Measurements from ENCODE around the gene TENM4. TPM values are rescaled to one million over a fixed set of nuclear protein-coding genes. Genes with fewer than 3 reads are reported as not detected.

Gene TENM4
- total RNA-seq, 1 donor from 2014 or later = 5.1 TPM

DNA sequence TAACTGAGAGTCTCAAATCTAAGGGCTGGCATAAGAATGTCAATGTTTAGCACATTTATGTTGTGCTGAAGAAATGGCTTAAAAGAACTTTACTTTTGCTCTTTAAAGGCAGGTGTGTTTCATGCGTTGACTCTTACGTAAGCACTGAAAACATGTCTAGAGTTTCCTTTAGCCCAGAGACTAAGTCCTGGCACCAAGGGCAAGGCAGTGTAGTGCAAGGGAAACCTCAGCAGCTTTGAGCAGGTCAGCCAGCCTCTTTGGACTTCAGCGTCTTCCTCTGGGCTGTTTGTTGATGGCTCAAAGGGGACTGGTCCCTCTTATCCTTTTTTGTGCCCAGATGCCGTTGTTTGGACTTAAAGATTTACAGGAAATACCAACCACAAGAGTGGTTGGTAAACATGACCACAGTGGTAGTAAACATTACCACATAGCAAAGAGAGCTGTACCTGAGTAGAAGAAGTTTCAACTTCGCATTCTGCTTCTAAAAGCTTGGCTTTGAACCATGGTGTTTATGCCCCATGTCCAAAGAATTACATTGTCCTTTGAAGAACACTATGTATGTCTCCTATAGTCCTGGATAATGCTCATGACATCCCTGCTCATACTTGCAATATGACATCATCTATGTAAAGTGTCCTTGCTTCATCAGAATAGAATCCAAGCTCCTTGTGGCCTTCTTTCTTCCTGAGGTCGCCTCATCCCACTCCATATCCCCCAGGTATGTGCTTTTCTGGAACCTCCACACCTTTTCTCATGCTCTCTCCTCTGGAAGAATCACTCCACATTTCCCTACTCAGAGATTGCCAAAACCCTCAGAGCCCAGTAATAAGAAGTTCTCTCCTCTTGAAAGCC, 23.5 kb downstream of the TENM4 start:
- no peak overlapping the region for H3K4me2 ChIP-seq
- Mint-ChIP-seq H3K27me3 (ENCODE audit: insufficient read depth, low read depth) (no peaks in the 10 kb centered on the region), H3K9me3 (peaks cover 12% of the 10 kb centered on the region), H3K4me3 (no peak overlapping the region), H3K36me3 (peaks cover 15% of the 10 kb centered on the region), H3K27ac (no peak overlapping the region), H3K4me1 (peaks cover 24% of the 10 kb centered on the region)
- peaks cover 7% of the 10 kb centered on the region for H3K4me1 ChIP-seq
- H3K27ac ChIP-seq = no peak overlapping the region
- no peak overlapping the region for H3K4me3 ChIP-seq
- no peak for DNase-seq (ENCODE audit: low spot score)
- H3K27me3 ChIP-seq = no peaks in the 10 kb centered on the region
- no peak overlapping the region for H3K9ac ChIP-seq
- TF ChIP-seq, protein P1, sequence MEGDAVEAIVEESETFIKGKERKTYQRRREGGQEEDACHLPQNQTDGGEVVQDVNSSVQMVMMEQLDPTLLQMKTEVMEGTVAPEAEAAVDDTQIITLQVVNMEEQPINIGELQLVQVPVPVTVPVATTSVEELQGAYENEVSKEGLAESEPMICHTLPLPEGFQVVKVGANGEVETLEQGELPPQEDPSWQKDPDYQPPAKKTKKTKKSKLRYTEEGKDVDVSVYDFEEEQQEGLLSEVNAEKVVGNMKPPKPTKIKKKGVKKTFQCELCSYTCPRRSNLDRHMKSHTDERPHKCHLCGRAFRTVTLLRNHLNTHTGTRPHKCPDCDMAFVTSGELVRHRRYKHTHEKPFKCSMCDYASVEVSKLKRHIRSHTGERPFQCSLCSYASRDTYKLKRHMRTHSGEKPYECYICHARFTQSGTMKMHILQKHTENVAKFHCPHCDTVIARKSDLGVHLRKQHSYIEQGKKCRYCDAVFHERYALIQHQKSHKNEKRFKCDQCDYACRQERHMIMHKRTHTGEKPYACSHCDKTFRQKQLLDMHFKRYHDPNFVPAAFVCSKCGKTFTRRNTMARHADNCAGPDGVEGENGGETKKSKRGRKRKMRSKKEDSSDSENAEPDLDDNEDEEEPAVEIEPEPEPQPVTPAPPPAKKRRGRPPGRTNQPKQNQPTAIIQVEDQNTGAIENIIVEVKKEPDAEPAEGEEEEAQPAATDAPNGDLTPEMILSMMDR (IDR thresholded peaks at IDR 0.05) = no peak
- TF ChIP-seq EZH2phosphoT487 (IDR thresholded peaks at IDR 0.05) = no peak
- TF ChIP-seq EZH2 (IDR thresholded peaks at IDR 0.05) = no peak
- H3F3A ChIP-seq (ENCODE audit: low read depth) = no peaks in the 10 kb centered on the region
- no peaks in the 10 kb centered on the region for H3K36me3 ChIP-seq
- no peaks in the 10 kb centered on the region for H3K9me3 ChIP-seq (ENCODE audit: low read depth)
- no peak overlapping the region for H2AFZ ChIP-seq (replicated peaks)
- no peaks in the 10 kb centered on the region for H4K20me1 ChIP-seq (ENCODE audit: low read depth)
- no peaks in the 10 kb centered on the region for H3K79me2 ChIP-seq (ENCODE audit: low read depth)

DNA sequence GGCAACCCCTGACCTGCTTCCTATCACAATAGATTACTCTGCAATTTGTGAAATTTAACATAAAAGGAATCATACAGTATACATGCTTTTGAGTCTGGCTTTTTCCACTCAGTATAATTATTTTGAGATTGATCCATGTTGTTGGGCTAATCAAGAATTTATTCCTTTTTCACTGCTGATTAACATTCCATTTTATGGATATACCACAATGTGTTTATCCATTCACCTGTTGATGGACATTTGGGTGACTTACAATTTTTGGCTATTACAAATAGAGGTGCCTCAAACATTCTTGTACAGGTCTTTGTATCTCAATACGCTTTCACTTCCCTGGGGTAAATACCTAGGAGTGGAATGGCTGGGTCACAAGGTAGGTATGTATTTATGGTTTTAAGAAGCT, 24.9 kb downstream of the TENM4 start:
- no peak overlapping the region for H3K9ac ChIP-seq
- H3K79me2 ChIP-seq (ENCODE audit: low read depth) = no peaks in the 10 kb centered on the region
- Mint-ChIP-seq H3K9me3 (peaks cover 12% of the 10 kb centered on the region), H3K36me3 (peaks cover 15% of the 10 kb centered on the region), H3K4me1 (peaks cover 13% of the 10 kb centered on the region), H3K27me3 (ENCODE audit: insufficient read depth, low read depth) (no peaks in the 10 kb centered on the region), H3K27ac (no peak overlapping the region), H3K4me3 (no peak overlapping the region)
- no peaks in the 10 kb centered on the region for H4K20me1 ChIP-seq (ENCODE audit: low read depth)
- H3K27me3 ChIP-seq = no peaks in the 10 kb centered on the region
- H2AFZ ChIP-seq (replicated peaks) = no peak overlapping the region
- no peak for TF ChIP-seq EZH2 (IDR thresholded peaks at IDR 0.05)
- no peak for TF ChIP-seq EZH2phosphoT487 (IDR thresholded peaks at IDR 0.05)
- TF ChIP-seq, protein P1 (IDR thresholded peaks at IDR 0.05) = no peak
- no peaks in the 10 kb centered on the region for H3K9me3 ChIP-seq (ENCODE audit: low read depth)
- H3K4me1 ChIP-seq = peaks cover 7% of the 10 kb centered on the region
- no peaks in the 10 kb centered on the region for H3F3A ChIP-seq (ENCODE audit: low read depth)
- H3K27ac ChIP-seq = no peak overlapping the region
- no peak for DNase-seq (ENCODE audit: low spot score)
- no peak overlapping the region for H3K4me2 ChIP-seq
- no peak overlapping the region for H3K4me3 ChIP-seq
- no peaks in the 10 kb centered on the region for H3K36me3 ChIP-seq

DNA sequence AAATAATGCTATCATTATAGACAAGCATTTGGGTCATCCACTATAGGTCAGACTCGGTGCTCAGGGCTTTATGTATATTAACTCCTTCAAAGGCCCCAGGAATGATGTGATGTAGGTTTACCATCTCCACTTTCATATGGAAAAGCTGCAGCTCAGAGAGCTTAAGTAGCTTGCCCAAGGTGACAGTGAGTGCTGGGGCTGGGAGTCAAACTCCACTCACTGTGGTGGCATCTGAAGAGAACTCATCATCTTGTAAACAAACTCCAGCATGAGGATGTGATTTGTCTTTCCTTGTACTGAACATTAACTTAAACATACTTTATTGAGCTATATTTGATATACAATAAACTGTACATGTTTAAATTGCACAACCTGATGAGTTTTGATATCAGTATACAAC, 25.4 kb downstream of the TENM4 start:
- Histone ChIP-seq H3K4me1 (peaks cover 7% of the 10 kb centered on the region), H3K27me3 (no peaks in the 10 kb centered on the region), H3K4me3 (no peak overlapping the region), H3K27ac (no peak overlapping the region), H3K79me2 (ENCODE audit: low read depth) (no peaks in the 10 kb centered on the region), H4K20me1 (ENCODE audit: low read depth) (no peaks in the 10 kb centered on the region), H3K9ac (no peak overlapping the region), H2AFZ (replicated peaks) (no peak overlapping the region), H3K4me2 (no peak overlapping the region), H3F3A (ENCODE audit: low read depth) (no peaks in the 10 kb centered on the region), H3K36me3 (no peaks in the 10 kb centered on the region), H3K9me3 (ENCODE audit: low read depth) (no peaks in the 10 kb centered on the region)
- peaks cover 15% of the 10 kb centered on the region for H3K36me3 Mint-ChIP-seq
- DNase-seq (ENCODE audit: low spot score) = no peak
- H3K9me3 Mint-ChIP-seq = peaks cover 12% of the 10 kb centered on the region
- no peak overlapping the region for H3K4me3 Mint-ChIP-seq
- no peaks in the 10 kb centered on the region for H3K27me3 Mint-ChIP-seq (ENCODE audit: insufficient read depth, low read depth)
- H3K27ac Mint-ChIP-seq = no peak overlapping the region
- H3K4me1 Mint-ChIP-seq = peaks cover 13% of the 10 kb centered on the region
- TF ChIP-seq EZH2 (IDR thresholded peaks at IDR 0.05) (no peak), EZH2phosphoT487 (IDR thresholded peaks at IDR 0.05) (no peak)
- TF ChIP-seq, protein P1 (IDR thresholded peaks at IDR 0.05) = no peak

Measured in neural progenitor cell (in vitro differentiated cells).